Suprapubic skin (tissue), 4 donors: ENCODE measurements around the gene ELP5. TPM values are rescaled to one million over a fixed set of nuclear protein-coding genes. Genes with fewer than 3 reads are reported as not detected.

ENCODE experiments used
- DNase-seq, 2 donors: peaks; one replicate each; pipeline ENCODE4 v3.0.0-alpha.2; 2019; ENCODE audit warnings: low spot score in 2 of 2
- H3K27ac ChIP-seq: fragments of 200-600 bp; sonication (generic); one replicate; pipeline ENCODE4 v1.5.1; 2019
- H3K27me3 ChIP-seq: fragments of 200-600 bp; sonication (generic); one replicate; pipeline ENCODE4 v1.5.1; 2019
- H3K36me3 ChIP-seq: fragments of 200-600 bp; sonication (generic); one replicate; pipeline ENCODE4 v1.5.1; 2019
- H3K4me1 ChIP-seq: fragments of 200-600 bp; sonication (generic); one replicate; pipeline ENCODE4 v1.5.1; 2019
- H3K4me3 ChIP-seq: fragments of 200-600 bp; sonication (generic); one replicate; pipeline ENCODE4 v1.5.1; 2019; ENCODE audit warnings: mild to moderate bottlenecking
- H3K9me3 ChIP-seq: fragments of 200-600 bp; sonication (generic); one replicate; pipeline ENCODE4 v1.5.1; 2019
- EP300 ChIP-seq: sonication (generic); formaldehyde crosslinking; IDR thresholded peaks from one replicate; pipeline ENCODE4 v1.6.1; 2017; ENCODE audit warnings: antibody characterized with exemption
- POLR2A ChIP-seq, 2 donors: fragments of 450-650 bp; IDR thresholded peaks; one replicate each; pipeline ENCODE4 v1.6.1; 2017; ENCODE audit warnings: antibody characterized with exemption in 2 of 2, mild to moderate bottlenecking in 2 of 2, moderate library complexity in 2 of 2
- POLR2AphosphoS5 ChIP-seq, 3 donors: sonication (generic); formaldehyde crosslinking; IDR thresholded peaks; one replicate each; pipeline ENCODE4 v1.6.1; 2017; ENCODE audit warnings: antibody characterized with exemption in 3 of 3
- WGBS: methylation state at CpG from one replicate; pipeline ENCODE4 v1.1.5; 2018; 5-methylcytosine and 5-hydroxymethylcytosine counted together
- total RNA-seq, 4 donors: library from RNA; depleted of rRNA; stranded (reverse); fragments of >200 nt; gene quantifications; one replicate each; pipeline ENCODE4 v1.1.0, GENCODE V29; 2016
- TF ChIP-seq, protein P1 (sequence below), 2 donors: fragments of 200-600 bp in 1 of 2; fragments of 450-650 bp in 1 of 2; sonication (generic) in 1 of 2; IDR thresholded peaks; one replicate each; pipeline ENCODE4 v1.5.1; 2016 to 2019; ENCODE audit warnings: antibody characterized with exemption in 2 of 2, mild to moderate bottlenecking in 1 of 2, moderate library complexity in 1 of 2

ELP5 gene
- total RNA-seq, 4 donors from 2014 or later: 13.6 to 29.7 (median 20.3) TPM

DNA sequence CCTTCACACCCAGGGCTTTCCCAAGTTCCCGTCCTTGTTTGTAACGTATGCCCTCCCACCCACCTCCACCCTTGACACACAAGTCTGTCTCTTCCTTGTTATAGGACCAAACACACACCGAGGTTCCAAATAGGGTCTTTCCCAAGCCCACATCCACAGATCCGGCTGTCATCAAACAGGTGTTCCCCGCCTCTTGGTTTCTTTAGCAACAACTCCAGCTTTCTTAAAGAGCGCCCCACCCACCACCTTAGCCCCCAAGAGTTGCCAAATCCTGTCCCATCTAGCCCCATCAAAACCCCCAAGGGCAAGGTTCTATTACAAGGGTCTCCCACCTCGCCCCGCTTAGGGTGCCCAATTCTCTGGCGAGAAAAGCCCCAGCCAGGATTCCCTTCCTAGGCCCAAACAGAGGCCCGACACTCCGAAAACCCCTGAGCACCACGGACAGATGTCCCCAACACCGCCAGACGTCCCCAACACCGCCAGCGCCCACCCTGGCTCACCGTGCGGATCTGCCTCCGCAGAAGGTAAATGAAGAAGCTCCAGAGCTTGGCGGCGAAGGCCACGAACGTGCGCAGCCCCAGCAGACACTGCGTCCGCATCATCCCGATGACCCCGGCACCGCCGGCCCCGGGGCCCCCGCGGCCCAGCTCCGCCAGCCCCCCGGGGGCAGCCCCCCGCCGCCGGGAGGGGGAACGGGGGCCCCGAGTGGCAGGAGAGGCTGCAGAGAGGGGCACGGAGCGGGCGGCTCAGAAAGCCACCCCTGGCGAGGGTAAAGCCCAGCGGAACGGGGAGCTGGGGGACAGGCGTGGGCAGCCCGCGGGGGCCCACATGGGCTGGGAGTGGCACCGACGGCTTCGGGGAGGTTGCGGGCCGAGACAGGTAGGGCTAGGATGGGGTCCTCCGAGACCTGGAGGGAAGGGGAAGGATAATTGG lies 1.1 kb upstream of the ELP5 start:
- Histone ChIP-seq H3K27me3 (no peaks in the 10 kb centered on the region), H3K27ac (peak overlapping the region; percentile 100), H3K9me3 (no peaks in the 10 kb centered on the region), H3K36me3 (peaks cover 30% of the 10 kb centered on the region), H3K4me3 (peak overlapping the region; percentile 88), H3K4me1 (peaks cover 37% of the 10 kb centered on the region)
- WGBS: 2% methylated on average over 28 of the region's 55 CpGs
- TF ChIP-seq, protein P1, sequence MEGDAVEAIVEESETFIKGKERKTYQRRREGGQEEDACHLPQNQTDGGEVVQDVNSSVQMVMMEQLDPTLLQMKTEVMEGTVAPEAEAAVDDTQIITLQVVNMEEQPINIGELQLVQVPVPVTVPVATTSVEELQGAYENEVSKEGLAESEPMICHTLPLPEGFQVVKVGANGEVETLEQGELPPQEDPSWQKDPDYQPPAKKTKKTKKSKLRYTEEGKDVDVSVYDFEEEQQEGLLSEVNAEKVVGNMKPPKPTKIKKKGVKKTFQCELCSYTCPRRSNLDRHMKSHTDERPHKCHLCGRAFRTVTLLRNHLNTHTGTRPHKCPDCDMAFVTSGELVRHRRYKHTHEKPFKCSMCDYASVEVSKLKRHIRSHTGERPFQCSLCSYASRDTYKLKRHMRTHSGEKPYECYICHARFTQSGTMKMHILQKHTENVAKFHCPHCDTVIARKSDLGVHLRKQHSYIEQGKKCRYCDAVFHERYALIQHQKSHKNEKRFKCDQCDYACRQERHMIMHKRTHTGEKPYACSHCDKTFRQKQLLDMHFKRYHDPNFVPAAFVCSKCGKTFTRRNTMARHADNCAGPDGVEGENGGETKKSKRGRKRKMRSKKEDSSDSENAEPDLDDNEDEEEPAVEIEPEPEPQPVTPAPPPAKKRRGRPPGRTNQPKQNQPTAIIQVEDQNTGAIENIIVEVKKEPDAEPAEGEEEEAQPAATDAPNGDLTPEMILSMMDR (IDR thresholded peaks at IDR 0.05): no peak
- TF ChIP-seq POLR2A (IDR thresholded peaks at IDR 0.05): no peak
- TF ChIP-seq EP300: no peak
- no peak for TF ChIP-seq POLR2AphosphoS5 (IDR thresholded peaks at IDR 0.05)
- no peak for DNase-seq

DNA sequence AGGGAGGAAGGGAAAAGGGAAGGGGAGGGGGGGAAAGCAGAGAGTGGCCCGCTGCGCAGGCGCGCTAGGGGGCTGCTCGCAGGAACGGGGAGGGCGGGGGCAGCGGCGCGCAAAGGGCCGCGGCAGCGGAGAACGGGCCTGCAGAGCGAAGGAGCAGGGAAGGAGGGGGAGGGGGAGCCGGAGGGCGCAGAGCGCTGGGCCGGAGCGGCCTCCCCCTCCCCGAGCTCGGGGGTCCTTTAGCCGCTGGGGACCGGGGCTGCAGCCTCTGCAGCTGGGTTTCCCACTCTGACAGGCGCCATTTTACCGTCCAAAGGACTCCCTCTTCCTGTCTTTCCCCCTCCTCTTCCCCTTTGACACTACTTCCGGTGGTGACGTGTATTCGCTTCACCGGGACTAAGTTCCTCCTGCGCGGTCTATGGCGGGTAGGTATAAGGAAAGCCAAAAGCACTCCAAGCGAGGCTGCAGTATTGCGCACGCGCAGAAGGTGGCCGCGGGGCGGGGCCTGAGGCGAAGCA lies 297 bp upstream of the ELP5 start, which contains the start of gene CTDNEP1:
TSS of gene CTDNEP1 (minus strand) at position 74 of the 515 bp plus-strand sequence. CDS start 438 bp downstream, outside the sequence.
- WGBS: 0% methylated on average over 34 of the region's 41 CpGs

DNA sequence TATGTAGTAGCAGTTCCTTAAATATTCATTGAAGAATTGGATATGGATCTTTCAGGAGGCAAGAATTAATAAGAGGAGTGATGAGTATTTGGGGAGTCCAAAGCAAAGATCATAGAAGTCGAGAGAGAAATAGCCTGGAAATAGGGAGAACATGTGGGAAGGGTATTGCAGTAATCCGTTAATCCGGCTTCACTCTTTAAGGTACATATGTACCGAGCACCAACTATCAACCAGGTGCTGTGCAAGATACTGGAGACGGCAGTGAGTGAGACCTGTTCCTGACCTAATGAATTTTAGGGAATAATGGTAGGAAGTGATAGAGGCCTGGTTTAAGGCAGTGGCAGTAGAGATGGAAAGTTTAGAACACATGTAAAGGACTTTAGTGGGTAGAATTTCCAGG lies 1.1 kb downstream of the ELP5 start:
- peak overlapping the region; percentile 88 for H3K4me3 ChIP-seq
- no peak for TF ChIP-seq EP300
- TF ChIP-seq, protein P1 (IDR thresholded peaks at IDR 0.05): no peak
- no peak for TF ChIP-seq POLR2AphosphoS5 (IDR thresholded peaks at IDR 0.05)
- no peak for TF ChIP-seq POLR2A (IDR thresholded peaks at IDR 0.05)
- H3K27ac ChIP-seq: peak overlapping the region; percentile 100
- H3K4me1 ChIP-seq: peaks cover 37% of the 10 kb centered on the region
- H3K9me3 ChIP-seq: no peaks in the 10 kb centered on the region
- no peak for DNase-seq
- peaks cover 38% of the 10 kb centered on the region for H3K36me3 ChIP-seq
- WGBS: 77% methylated on average over 5 of the region's 5 CpGs
- H3K27me3 ChIP-seq: no peaks in the 10 kb centered on the region

More for the DNA sequence above, 297 bp upstream of the ELP5 start, which contains the start of gene CTDNEP1:
- Histone ChIP-seq H3K36me3 (peaks cover 29% of the 10 kb centered on the region), H3K4me1 (peaks cover 37% of the 10 kb centered on the region), H3K27me3 (no peaks in the 10 kb centered on the region), H3K9me3 (no peaks in the 10 kb centered on the region), H3K4me3 (peak within 1 kb of the TSS; percentile 88), H3K27ac (peak within 1 kb of the TSS; percentile 100)
- TF ChIP-seq POLR2A (IDR thresholded peaks at IDR 0.05): no peak
- TF ChIP-seq POLR2AphosphoS5 (IDR thresholded peaks at IDR 0.05): peak in 2 of 3 donors; percentile 62 to 83
- peak; percentile 98 to 99 for DNase-seq

DNA sequence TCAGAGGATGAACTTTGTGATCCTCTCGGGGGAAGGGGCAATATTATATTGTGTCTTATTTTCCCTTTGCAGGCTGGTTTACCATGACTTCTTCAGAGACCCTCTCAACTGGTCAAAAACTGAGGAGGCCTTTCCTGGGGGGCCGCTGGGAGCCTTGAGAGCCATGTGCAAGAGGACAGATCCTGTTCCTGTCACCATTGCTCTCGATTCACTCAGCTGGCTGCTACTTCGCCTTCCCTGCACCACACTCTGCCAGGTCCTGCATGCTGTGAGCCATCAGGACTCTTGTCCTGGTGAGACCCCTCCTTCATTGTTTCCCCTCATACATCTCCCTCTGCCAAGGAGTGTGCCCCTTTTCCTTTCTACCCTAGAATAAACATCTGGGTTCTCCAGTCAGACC lies 2.5 kb downstream of the ELP5 start:
- H3K4me3 ChIP-seq: no peak overlapping the region
- TF ChIP-seq POLR2A (IDR thresholded peaks at IDR 0.05): no peak
- DNase-seq: no peak
- peaks cover 51% of the 10 kb centered on the region for H3K36me3 ChIP-seq
- H3K9me3 ChIP-seq: no peaks in the 10 kb centered on the region
- H3K4me1 ChIP-seq: peaks cover 35% of the 10 kb centered on the region
- no peaks in the 10 kb centered on the region for H3K27me3 ChIP-seq
- no peak overlapping the region for H3K27ac ChIP-seq
- WGBS: 88% methylated on average over 4 of the region's 4 CpGs

DNA sequence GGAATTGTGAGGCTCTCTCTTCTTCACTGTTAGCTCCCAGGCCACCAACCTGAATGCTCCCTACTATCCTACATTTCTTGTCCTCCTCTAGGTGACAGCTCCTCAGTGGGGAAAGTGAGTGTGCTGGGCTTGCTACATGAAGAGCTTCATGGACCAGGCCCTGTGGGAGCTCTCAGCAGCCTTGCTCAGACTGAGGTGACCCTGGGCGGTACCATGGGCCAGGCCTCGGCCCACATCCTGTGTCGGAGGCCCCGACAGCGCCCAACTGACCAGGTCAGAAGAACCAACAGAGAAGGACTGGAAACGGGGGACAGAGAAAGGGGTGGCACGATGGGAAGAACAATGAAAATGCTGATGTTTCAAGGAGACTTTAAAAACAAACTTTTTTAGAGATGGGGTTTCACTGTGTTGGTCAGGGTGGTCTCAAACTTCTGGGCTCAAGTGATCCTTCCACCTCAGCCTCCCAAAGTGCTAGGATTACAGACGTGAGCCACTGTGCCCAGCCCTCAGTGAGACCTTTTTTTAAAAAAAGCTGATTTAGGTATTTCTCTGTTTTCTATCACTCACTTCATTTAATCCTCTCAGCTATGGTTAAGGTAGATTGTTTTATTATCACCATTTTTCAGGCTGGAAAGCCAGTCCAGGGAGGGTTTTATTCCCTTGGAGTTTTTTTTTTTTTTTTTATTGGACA lies 4.9 kb downstream of the ELP5 start:
- H3K4me3 ChIP-seq: no peak overlapping the region
- peaks cover 39% of the 10 kb centered on the region for H3K4me1 ChIP-seq
- no peak overlapping the region for H3K27ac ChIP-seq
- H3K27me3 ChIP-seq: peaks cover 15% of the 10 kb centered on the region
- WGBS: 91% methylated on average over 8 of the region's 8 CpGs
- peaks cover 53% of the 10 kb centered on the region for H3K36me3 ChIP-seq
- no peaks in the 10 kb centered on the region for H3K9me3 ChIP-seq
- no peak for DNase-seq
- TF ChIP-seq POLR2A (IDR thresholded peaks at IDR 0.05): no peak
- TF ChIP-seq POLR2AphosphoS5 (IDR thresholded peaks at IDR 0.05): no peak
- TF ChIP-seq EP300: no peak
- TF ChIP-seq, protein P1 (IDR thresholded peaks at IDR 0.05): no peak
